HCT116 (cell line): Measurements from ENCODE around the gene EP400. TPM values are rescaled to one million over a fixed set of nuclear protein-coding genes. Genes with fewer than 3 reads are reported as not detected.

Experiments
- ATAC-seq: fragments of 200-7000 bp; cut with Tn5 transposase; 2 replicates; pipeline ENCODE4 v1.9.1; 2020; ENCODE audit warnings: mild to moderate bottlenecking, moderate library complexity
- BruUV-seq: library from RNA; stranded (reverse); fragments of 400-500 nt; replicated peaks from 2 replicates; lab custom pipeline; 2021; lab: Mats Ljungman, UMichigan
- CTCF ChIA-PET: fragments of 300-600 bp; sonication (Branson Sonifier 250); formaldehyde crosslinking; loops from one replicate; lab custom pipeline; 2021; ENCODE audit warnings: antibody characterized with exemption; lab: Charles Lee
- POLR2A ChIA-PET: fragments of 300-600, 350-600 bp; sonication (Branson Sonifier 250); formaldehyde crosslinking; loops from one replicate; lab custom pipeline; 2021; ENCODE audit warnings: antibody characterized with exemption; lab: Charles Lee
- RAD21 ChIA-PET, 2 experiments: fragments of 300-600 bp; sonication (Branson Sonifier 250); formaldehyde crosslinking; loops; one replicate each; lab custom pipeline; 2023; ENCODE audit warnings: low total read pairs in 2 of 2; ENCODE audit not compliant: uncharacterized antibody in 2 of 2, unreplicated experiment in 2 of 2, low non-redundant PET in 1 of 2; lab: Charles Lee
- DNase-seq: peaks from one replicate; pipeline ENCODE4 v3.0.0-alpha.2; 2010; ENCODE audit warnings: low read depth, low spot score
- H2AFZ ChIP-seq: fragments of 200-600 bp; shearing (Covaris generic), sonication (generic); 2 replicates; pipeline ENCODE4 v1.6.1; 2017; ENCODE audit warnings: low read depth, mixed run types, mixed read lengths, antibody characterized with exemption, low read length; ENCODE audit not compliant: poor library complexity, severe bottlenecking
- H3K27ac ChIP-seq: 2 replicates; pipeline ENCODE4 v1.5.1; 2012; ENCODE audit warnings: low read depth, low read length
- H3K27me3 ChIP-seq: fragments of 200-600 bp; sonication (generic); 2 replicates; pipeline ENCODE4 v1.6.1; 2016; ENCODE audit warnings: mixed run types, low read length, mixed read lengths; ENCODE audit not compliant: insufficient read depth
- H3K36me3 ChIP-seq, 2 experiments: fragments of 200-500 bp in 1 of 2; fragments of 200-600 bp in 1 of 2; sonication (Bioruptor generic) in 1 of 2; sonication (generic) in 1 of 2; 2 replicates each; pipeline versions ENCODE4 v1.5.1 to v1.6.1; 2014 to 2016; ENCODE audit warnings: low read length in 2 of 2, inconsistent platforms in 1 of 2, mixed read lengths in 1 of 2, mixed run types in 1 of 2; ENCODE audit not compliant: insufficient read depth in 2 of 2, control insufficient read depth in 1 of 2
- H3K4me1 ChIP-seq, 2 experiments: fragments of 200-600 bp in 1 of 2; sonication (generic) in 1 of 2; 2 replicates each; pipeline versions ENCODE4 v1.5.1 to v1.6.1; 2012 to 2017; ENCODE audit warnings: low read length in 2 of 2, inconsistent platforms in 1 of 2, mild to moderate bottlenecking in 1 of 2, mixed read lengths in 1 of 2, mixed run types in 1 of 2, moderate library complexity in 1 of 2; ENCODE audit not compliant: insufficient read depth in 2 of 2, control insufficient read depth in 1 of 2
- H3K4me2 ChIP-seq: fragments of 200-600 bp; sonication (generic); 2 replicates; pipeline ENCODE4 v1.6.1; 2017; ENCODE audit warnings: mixed run types, low read length, mixed read lengths
- H3K4me3 ChIP-seq, 2 experiments: fragments of 200-600 bp in 1 of 2; sonication (generic) in 1 of 2; replicated peaks in 1 of 2; 2 replicates each; pipeline ENCODE4 v1.5.1; 2011 to 2016; ENCODE audit warnings: low read length in 2 of 2, control low read depth in 1 of 2, low read depth in 1 of 2, mild to moderate bottlenecking in 1 of 2, mixed read lengths in 1 of 2, mixed run types in 1 of 2
- H3K79me2 ChIP-seq: fragments of 200-600 bp; sonication (generic); 2 replicates; pipeline ENCODE4 v1.6.1; 2017; ENCODE audit warnings: mild to moderate bottlenecking, mixed run types, low read length, moderate library complexity, mixed read lengths; ENCODE audit not compliant: insufficient read depth
- H3K9ac ChIP-seq: fragments of 200-600 bp; sonication (generic); 2 replicates; pipeline ENCODE4 v1.6.1; 2016; ENCODE audit warnings: low read length, mixed read lengths
- H3K9me2 ChIP-seq: fragments of 200-600 bp; sonication (generic), shearing (Covaris generic); 2 replicates; pipeline ENCODE4 v1.6.1; 2017; ENCODE audit warnings: mixed run types, mild to moderate bottlenecking, moderate library complexity; ENCODE audit not compliant: insufficient read depth
- H3K9me3 ChIP-seq, 2 experiments: fragments of 200-500 bp in 1 of 2; fragments of 200-600 bp in 1 of 2; sonication (Bioruptor generic) in 1 of 2; sonication (generic) in 1 of 2; 2 replicates each; pipeline ENCODE4 v1.6.1; 2014 to 2017; ENCODE audit warnings: low read length in 2 of 2, mixed read lengths in 2 of 2, inconsistent platforms in 1 of 2, low read depth in 1 of 2, mild to moderate bottlenecking in 1 of 2, mixed run types in 1 of 2, moderate library complexity in 1 of 2; ENCODE audit not compliant: control insufficient read depth in 1 of 2, insufficient read depth in 1 of 2
- H4K20me1 ChIP-seq: fragments of 200-600 bp; sonication (generic), shearing (Covaris generic); 2 replicates; pipeline ENCODE4 v1.6.1; 2017; ENCODE audit warnings: mixed run types, mild to moderate bottlenecking, moderate library complexity; ENCODE audit not compliant: insufficient read depth
- CBX3 ChIP-seq: IDR thresholded peaks from 2 replicates; pipeline ENCODE4 v1.6.1; 2012; ENCODE audit warnings: low read depth
- CEBPB ChIP-seq: IDR thresholded peaks from 2 replicates; pipeline ENCODE4 v1.6.1; 2012; ENCODE audit warnings: low read depth
- EGR1 ChIP-seq: IDR thresholded peaks from 2 replicates; pipeline ENCODE4 v1.6.1; 2012; ENCODE audit warnings: low read depth
- ELF1 ChIP-seq: IDR thresholded peaks from 2 replicates; pipeline ENCODE4 v1.6.1; 2012; ENCODE audit warnings: low read depth, borderline replicate concordance
- EZH2phosphoT487 ChIP-seq: fragments of 200-600 bp; IDR thresholded peaks from 2 replicates; pipeline ENCODE4 v1.6.1; 2018; ENCODE audit warnings: antibody characterized with exemption, borderline replicate concordance
- JUND ChIP-seq: IDR thresholded peaks from 2 replicates; pipeline ENCODE4 v1.6.1; 2012
- POLR2A ChIP-seq: IDR thresholded peaks from 2 replicates; pipeline ENCODE4 v1.7.0; 2011; ENCODE audit warnings: borderline replicate concordance; ENCODE audit not compliant: insufficient read depth, insufficient read length; ENCODE audit errors: extremely low read depth
- POLR2AphosphoS5 ChIP-seq: IDR thresholded peaks from 2 replicates; pipeline ENCODE4 v1.6.1; 2011; ENCODE audit warnings: mild to moderate bottlenecking, low read depth, low read length, moderate library complexity
- SIN3A ChIP-seq: IDR thresholded peaks from 2 replicates; pipeline ENCODE4 v1.6.1; 2012; ENCODE audit warnings: low read depth
- SP1 ChIP-seq: IDR thresholded peaks from 2 replicates; pipeline ENCODE4 v1.6.1; 2012; ENCODE audit warnings: low read depth
- ZFX ChIP-seq: fragments of 450-650 bp; IDR thresholded peaks from 2 replicates; pipeline ENCODE4 v1.6.1; 2017
- ZNF274 ChIP-seq: fragments of 200-500 bp; sonication (Bioruptor generic); IDR thresholded peaks from 2 replicates; pipeline ENCODE4 v1.6.1; 2014; ENCODE audit warnings: mild to moderate bottlenecking, low read depth, low read length, inconsistent platforms
- intact Hi-C: fragments of 100-400 bp; cut with micrococcal nuclease; formaldehyde crosslinking; loops from 2 replicates; pipeline ENCODE4 v1.10.0; 2022
- total RNA-seq: library from RNA; stranded (reverse); gene quantifications from one replicate; pipeline ENCODE4 v1.2.1, GENCODE V29; 2021; ENCODE audit not compliant: unreplicated experiment
- TF ChIP-seq, protein P1 (sequence below), 3 experiments: fragments of 200-600 bp in 1 of 3; sonication (generic) in 1 of 3; IDR thresholded peaks in 2 of 3; conservative IDR thresholded peaks in 1 of 3; 2 replicates each; pipeline ENCODE4 v1.5.1; 2012 to 2017; ENCODE audit warnings: low read depth in 2 of 3, low read length in 2 of 3, antibody characterized with exemption in 1 of 3, borderline replicate concordance in 1 of 3, control low read depth in 1 of 3, mild to moderate bottlenecking in 1 of 3, mixed read lengths in 1 of 3, mixed run types in 1 of 3, moderate library complexity in 1 of 3; ENCODE audit not compliant: insufficient read depth in 1 of 3
- TF ChIP-seq, protein P2 (sequence below): IDR thresholded peaks from 2 replicates; pipeline ENCODE4 v1.6.1; 2012
- TF ChIP-seq, protein P3 (sequence below): IDR thresholded peaks from 2 replicates; pipeline ENCODE4 v1.6.1; 2011; ENCODE audit warnings: mild to moderate bottlenecking, low read length, moderate library complexity; ENCODE audit not compliant: insufficient replicate concordance; ENCODE audit errors: extremely low read depth

EP400 gene
- total RNA-seq, 1 experiment from 2014 or later: 54.5 TPM

DNA sequence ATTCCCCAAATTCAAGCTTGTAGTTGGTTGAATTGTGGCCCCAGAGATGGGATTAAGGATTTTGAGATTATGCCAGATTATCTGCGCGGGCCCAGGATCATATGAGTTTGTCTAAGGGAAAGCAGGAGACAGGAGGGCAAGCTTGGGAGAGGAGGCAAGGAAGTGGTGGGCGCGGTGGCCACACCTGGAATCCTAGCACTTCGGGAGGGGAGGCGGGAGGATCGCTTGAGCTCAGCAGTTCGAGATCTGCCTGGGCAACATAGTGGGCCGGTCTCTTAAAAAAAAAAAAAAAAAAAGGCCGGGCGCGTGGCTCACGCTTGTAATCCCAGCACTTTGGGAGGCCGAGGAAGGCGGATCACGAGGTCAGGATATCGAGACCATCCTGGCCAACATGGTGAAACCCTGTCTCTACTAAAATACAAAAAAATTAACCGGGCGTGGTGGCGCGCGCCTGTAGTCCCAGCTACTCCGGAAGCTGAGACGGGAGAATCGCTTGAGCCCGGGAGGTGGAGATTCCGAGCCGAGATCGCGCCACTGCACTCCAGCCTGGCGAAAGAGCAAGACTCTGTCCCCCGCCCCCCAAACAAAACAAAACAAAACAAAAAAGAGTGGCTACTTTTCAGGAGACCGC lies 21.5 kb upstream of the EP400 start (continued):
- TF ChIP-seq, protein P1, sequence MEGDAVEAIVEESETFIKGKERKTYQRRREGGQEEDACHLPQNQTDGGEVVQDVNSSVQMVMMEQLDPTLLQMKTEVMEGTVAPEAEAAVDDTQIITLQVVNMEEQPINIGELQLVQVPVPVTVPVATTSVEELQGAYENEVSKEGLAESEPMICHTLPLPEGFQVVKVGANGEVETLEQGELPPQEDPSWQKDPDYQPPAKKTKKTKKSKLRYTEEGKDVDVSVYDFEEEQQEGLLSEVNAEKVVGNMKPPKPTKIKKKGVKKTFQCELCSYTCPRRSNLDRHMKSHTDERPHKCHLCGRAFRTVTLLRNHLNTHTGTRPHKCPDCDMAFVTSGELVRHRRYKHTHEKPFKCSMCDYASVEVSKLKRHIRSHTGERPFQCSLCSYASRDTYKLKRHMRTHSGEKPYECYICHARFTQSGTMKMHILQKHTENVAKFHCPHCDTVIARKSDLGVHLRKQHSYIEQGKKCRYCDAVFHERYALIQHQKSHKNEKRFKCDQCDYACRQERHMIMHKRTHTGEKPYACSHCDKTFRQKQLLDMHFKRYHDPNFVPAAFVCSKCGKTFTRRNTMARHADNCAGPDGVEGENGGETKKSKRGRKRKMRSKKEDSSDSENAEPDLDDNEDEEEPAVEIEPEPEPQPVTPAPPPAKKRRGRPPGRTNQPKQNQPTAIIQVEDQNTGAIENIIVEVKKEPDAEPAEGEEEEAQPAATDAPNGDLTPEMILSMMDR (IDR thresholded peaks at IDR 0.05 in 2 of 3, conservative IDR thresholded peaks at IDR 0.05 in 1 of 3; ENCODE audit: borderline replicate concordance in 1 of 3, insufficient read depth in 1 of 3, low read depth in 2 of 3, low read length in 2 of 3): no peak

DNA sequence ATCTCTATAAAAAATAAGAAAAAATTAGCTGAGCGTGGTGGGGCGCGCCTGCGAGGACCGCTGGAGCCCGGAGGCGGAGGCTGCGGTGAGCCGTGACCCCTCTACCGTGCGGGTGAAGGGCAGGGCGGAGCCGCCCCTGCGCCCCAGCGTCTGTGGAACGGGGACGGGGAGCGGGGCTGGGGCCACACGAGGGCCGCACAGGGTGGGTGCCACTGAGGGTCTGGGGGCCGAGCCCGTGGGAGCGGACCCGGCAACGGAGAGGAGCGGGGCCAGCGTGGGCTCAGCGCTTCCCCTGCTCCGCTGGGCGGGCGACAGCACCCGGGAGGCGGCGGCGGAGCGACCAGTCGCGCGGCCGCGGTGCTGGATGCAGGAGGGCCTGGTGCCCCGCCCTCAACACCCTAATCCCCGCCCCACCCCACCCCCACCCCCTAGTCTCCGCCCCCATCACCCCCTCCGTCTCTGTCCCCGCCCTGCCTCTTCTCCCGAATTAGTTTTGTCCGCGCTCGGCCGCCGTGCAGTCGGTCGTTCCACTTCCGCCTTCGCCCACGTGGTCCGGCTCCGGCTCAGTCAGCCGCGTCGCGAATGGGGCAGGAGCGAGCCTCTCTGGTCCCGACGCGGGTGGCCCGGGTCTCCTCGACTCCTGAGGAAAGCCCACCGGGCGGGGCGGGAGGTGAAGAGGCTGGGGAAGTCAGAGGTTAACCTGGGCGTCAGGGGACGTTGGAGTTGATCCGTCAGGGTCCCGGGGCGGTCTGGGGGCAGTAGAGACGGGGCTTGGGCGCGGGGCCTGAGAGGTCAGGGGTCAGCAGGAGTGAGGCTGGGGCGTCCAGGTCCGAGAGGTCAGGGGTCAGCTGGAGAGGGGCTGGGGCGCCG lies 20.8 kb upstream of the EP400 start, which contains the start of gene PUS1:
Gene PUS1 (plus strand): TSS at position 566 of the 870 bp plus-strand sequence. CDS start 447 bp downstream, outside the sequence.
- DNase-seq (peak; percentile 86), ATAC-seq (peak; percentile 79)
- Histone ChIP-seq H3K36me3 (peaks cover 16 to 31% of the 10 kb centered on the region in 2 experiments; a peak in 3 of 4 replicates), H3K4me1 (peaks cover 12 to 26% of the 10 kb centered on the region in 2 experiments), H3K9me2 (no peaks in the 10 kb centered on the region), H4K20me1 (no peaks in the 10 kb centered on the region), H3K4me2 (peak within 1 kb of the TSS; percentile 99), H3K9ac (peak within 1 kb of the TSS; percentile 96), H3K27me3 (no peaks in the 10 kb centered on the region), H3K27ac (peak within 1 kb of the TSS; percentile 85), H3K79me2 (peaks cover 46% of the 10 kb centered on the region), H2AFZ (peak within 1 kb of the TSS; percentile 38), H3K9me3 (no peaks in the 10 kb centered on the region), H3K4me3 (peak within 1 kb of the TSS; percentile 96)
- ChIA-PET RAD21 (interaction anchor here in 1 of 2 experiments (0.6 to 0.7 kb wide), 2 partner anchors 73 to 78 kb away, joined by 3 read pairs; no protein-coding TSS in a partner anchor), CTCF (no interaction called here), POLR2A (interaction anchor here (0.8 to 1.2 kb wide), 2 partner anchors 64 to 98 kb away, joined by 3 read pairs; no protein-coding TSS in a partner anchor)
- TF ChIP-seq ZNF274 (no peak), EGR1 (peak; percentile 56; the same call in 1 of the 2 replicates), ZFX (no peak), POLR2A (peak; percentile 57), EZH2phosphoT487 (no peak), POLR2AphosphoS5 (peak; percentile 93), CBX3 (peak; percentile 63), CEBPB (no peak), SP1 (peak; percentile 79), SIN3A (peak; percentile 100), ELF1 (peak; percentile 93; the same call in 1 of the 2 replicates), JUND (no peak)
- TF ChIP-seq, protein P2, sequence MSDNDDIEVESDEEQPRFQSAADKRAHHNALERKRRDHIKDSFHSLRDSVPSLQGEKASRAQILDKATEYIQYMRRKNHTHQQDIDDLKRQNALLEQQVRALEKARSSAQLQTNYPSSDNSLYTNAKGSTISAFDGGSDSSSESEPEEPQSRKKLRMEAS: peak; percentile 100
- TF ChIP-seq, protein P3, sequence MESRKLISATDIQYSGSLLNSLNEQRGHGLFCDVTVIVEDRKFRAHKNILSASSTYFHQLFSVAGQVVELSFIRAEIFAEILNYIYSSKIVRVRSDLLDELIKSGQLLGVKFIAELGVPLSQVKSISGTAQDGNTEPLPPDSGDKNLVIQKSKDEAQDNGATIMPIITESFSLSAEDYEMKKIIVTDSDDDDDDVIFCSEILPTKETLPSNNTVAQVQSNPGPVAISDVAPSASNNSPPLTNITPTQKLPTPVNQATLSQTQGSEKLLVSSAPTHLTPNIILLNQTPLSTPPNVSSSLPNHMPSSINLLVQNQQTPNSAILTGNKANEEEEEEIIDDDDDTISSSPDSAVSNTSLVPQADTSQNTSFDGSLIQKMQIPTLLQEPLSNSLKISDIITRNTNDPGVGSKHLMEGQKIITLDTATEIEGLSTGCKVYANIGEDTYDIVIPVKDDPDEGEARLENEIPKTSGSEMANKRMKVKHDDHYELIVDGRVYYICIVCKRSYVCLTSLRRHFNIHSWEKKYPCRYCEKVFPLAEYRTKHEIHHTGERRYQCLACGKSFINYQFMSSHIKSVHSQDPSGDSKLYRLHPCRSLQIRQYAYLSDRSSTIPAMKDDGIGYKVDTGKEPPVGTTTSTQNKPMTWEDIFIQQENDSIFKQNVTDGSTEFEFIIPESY: peak; percentile 81
- no TSS peak for BruUV-seq
- intact Hi-C loops: no loop called here
